BJ (cell line): Measurements from ENCODE around the gene NAA80. TPM values are rescaled to one million over a fixed set of nuclear protein-coding genes. Genes with fewer than 3 reads are reported as not detected.

Experiments
- CTCF ChIA-PET: fragments of 350-600 bp; formaldehyde crosslinking; extraction: SDS; loops from one replicate; lab custom pipeline; 2021; ENCODE audit warnings: antibody characterized with exemption, inconsistent platforms; lab: Yijun Ruan, JAX
- POLR2A ChIA-PET: fragments of 300-600 bp; sonication (Branson Sonifier 250); formaldehyde crosslinking; extraction: SDS; loops from one replicate; lab custom pipeline; 2021; ENCODE audit warnings: antibody characterized with exemption; lab: Charles Lee
- DNase-seq: peaks from one replicate; pipeline ENCODE4 v3.0.0-alpha.2; 2011; ENCODE audit warnings: low read depth
- H3K27me3 ChIP-seq: 2 replicates; pipeline ENCODE4 v1.6.0; 2011; ENCODE audit warnings: low read length; ENCODE audit not compliant: control insufficient read depth, insufficient read depth
- H3K36me3 ChIP-seq: 2 replicates; pipeline ENCODE4 v1.5.1; 2011; ENCODE audit warnings: low read length; ENCODE audit not compliant: control insufficient read depth, insufficient read depth
- H3K4me3 ChIP-seq: 2 replicates; pipeline ENCODE4 v1.5.1; 2011; ENCODE audit warnings: low read depth, mild to moderate bottlenecking, control low read depth, low read length
- CTCF ChIP-seq: IDR thresholded peaks from 2 replicates; pipeline ENCODE4 v1.5.1; 2011; ENCODE audit warnings: low read depth, mild to moderate bottlenecking, control low read depth, inconsistent platforms, low read length, moderate library complexity; ENCODE audit not compliant: insufficient read depth
- polyA plus RNA-seq: library from polyadenylated mRNA; depleted of rRNA; stranded (reverse); fragments of >200 nt; gene quantifications from 2 replicates; pipeline ENCODE4 v1.2.3, GENCODE V29; 2011

The NAA80 gene
- polyA plus RNA-seq, 1 experiment: 5.8 TPM

- CTCF ChIA-PET: interaction anchor here (2.2 to 13.0 kb wide), 3 partner anchors 8 to 26 kb away, joined by 6 to 114 read pairs (median 51); no protein-coding TSS in a partner anchor
- POLR2A ChIA-PET: no interaction called here
- no peak for TF ChIP-seq CTCF
- Histone ChIP-seq H3K27me3 (no peaks in the 10 kb centered on the region), H3K4me3 (no peak overlapping the region), H3K36me3 (peaks cover 53% of the 10 kb centered on the region)
- DNase-seq: no peak
Observed at GRCh38 chr3:50254577-50255250, 44.5 kb downstream of the NAA80 start.

GRCh38 chr3:50251220-50251619 is 48.0 kb downstream of the NAA80 start:
- Histone ChIP-seq H3K4me3 (no peak overlapping the region), H3K36me3 (peaks cover 34% of the 10 kb centered on the region), H3K27me3 (no peaks in the 10 kb centered on the region)
- ChIA-PET CTCF (interaction anchor here (1.0 to 13.0 kb wide), 5 partner anchors 9 to 131 kb away, joined by 3 to 114 read pairs (median 4); no protein-coding TSS in a partner anchor), POLR2A (interaction anchor here (1.0 kb wide), 1 partner anchor 14 kb away, joined by 5 read pairs; no protein-coding TSS in a partner anchor)
- no peak for TF ChIP-seq CTCF
- DNase-seq: no peak

GRCh38 chr3:50250514-50250913 is 48.7 kb downstream of the NAA80 start:
- TF ChIP-seq CTCF: no peak
- Histone ChIP-seq H3K27me3 (no peaks in the 10 kb centered on the region), H3K36me3 (peaks cover 32% of the 10 kb centered on the region), H3K4me3 (no peak overlapping the region)
- CTCF ChIA-PET: interaction anchor here (1.1 to 13.0 kb wide), 6 partner anchors 9 to 130 kb away, joined by 3 to 114 read pairs (median 16); no protein-coding TSS in a partner anchor
- POLR2A ChIA-PET: no interaction called here
- DNase-seq: no peak

- no peak for TF ChIP-seq CTCF
- no peak overlapping the region for H3K4me3 ChIP-seq
- no peaks in the 10 kb centered on the region for H3K27me3 ChIP-seq
- DNase-seq: no peak
- POLR2A ChIA-PET: no interaction called here
- peaks cover 25% of the 10 kb centered on the region for H3K36me3 ChIP-seq
- CTCF ChIA-PET: interaction anchor here (1.3 to 13.0 kb wide), 5 partner anchors 10 to 55 kb away, joined by 3 to 114 read pairs (median 25); partner anchors contain the start of gene GNAI2
Observed at GRCh38 chr3:50249457-50249856, 49.7 kb downstream of the NAA80 start.

- no peak for DNase-seq
- POLR2A ChIA-PET: interaction anchor here (1.8 kb wide), 1 partner anchor 16 kb away, joined by 5 read pairs; no protein-coding TSS in a partner anchor
Observed at GRCh38 chr3:50248387-50248786, 50.8 kb downstream of the NAA80 start.

More at GRCh38 chr3:50248387-50248786, 50.8 kb downstream of the NAA80 start:
- Histone ChIP-seq H3K4me3 (no peak overlapping the region), H3K27me3 (no peaks in the 10 kb centered on the region), H3K36me3 (peaks cover 23% of the 10 kb centered on the region)
- CTCF ChIA-PET: interaction anchor here (1.0 to 4.9 kb wide), 8 partner anchors 10 to 76 kb away, joined by 3 to 40 read pairs (median 3); partner anchors contain the start of gene GNAI2
- TF ChIP-seq CTCF: no peak
